ENCODE data around the gene IGFBP4. TPM values are rescaled to one million over a fixed set of nuclear protein-coding genes. Genes with fewer than 3 reads are reported as not detected.
A peak's percentile ranks its signal among the peaks of the same experiment; 100 is the strongest.

IGFBP4 gene
- total RNA-seq, 1 donor from 2014 or later = 505 TPM

GRCh38 chr17:40454613-40454995, 11.4 kb downstream of the IGFBP4 start:
- no peak for DNase-seq (ENCODE audit: low spot score)

DNA sequence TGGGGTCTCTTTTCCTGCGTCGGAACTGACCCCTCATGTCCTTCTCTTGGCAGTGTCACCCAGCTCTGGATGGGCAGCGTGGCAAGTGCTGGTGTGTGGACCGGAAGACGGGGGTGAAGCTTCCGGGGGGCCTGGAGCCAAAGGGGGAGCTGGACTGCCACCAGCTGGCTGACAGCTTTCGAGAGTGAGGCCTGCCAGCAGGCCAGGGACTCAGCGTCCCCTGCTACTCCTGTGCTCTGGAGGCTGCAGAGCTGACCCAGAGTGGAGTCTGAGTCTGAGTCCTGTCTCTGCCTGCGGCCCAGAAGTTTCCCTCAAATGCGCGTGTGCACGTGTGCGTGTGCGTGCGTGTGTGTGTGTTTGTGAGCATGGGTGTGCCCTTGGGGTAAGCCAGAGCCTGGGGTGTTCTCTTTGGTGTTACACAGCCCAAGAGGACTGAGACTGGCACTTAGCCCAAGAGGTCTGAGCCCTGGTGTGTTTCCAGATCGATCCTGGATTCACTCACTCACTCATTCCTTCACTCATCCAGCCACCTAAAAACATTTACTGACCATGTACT, 13.2 kb downstream of the IGFBP4 start:
- no peak for DNase-seq (ENCODE audit: low spot score)

DNA sequence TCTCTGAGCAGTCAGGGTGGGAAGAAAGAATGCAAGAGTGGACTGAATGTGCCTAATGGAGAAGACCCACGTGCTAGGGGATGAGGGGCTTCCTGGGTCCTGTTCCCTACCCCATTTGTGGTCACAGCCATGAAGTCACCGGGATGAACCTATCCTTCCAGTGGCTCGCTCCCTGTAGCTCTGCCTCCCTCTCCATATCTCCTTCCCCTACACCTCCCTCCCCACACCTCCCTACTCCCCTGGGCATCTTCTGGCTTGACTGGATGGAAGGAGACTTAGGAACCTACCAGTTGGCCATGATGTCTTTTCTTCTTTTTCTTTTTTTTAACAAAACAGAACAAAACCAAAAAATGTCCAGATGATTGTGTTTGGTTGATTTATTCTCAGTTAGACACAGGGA, 14.1 kb downstream of the IGFBP4 start:
- DNase-seq (ENCODE audit: low spot score) = no peak

DNA sequence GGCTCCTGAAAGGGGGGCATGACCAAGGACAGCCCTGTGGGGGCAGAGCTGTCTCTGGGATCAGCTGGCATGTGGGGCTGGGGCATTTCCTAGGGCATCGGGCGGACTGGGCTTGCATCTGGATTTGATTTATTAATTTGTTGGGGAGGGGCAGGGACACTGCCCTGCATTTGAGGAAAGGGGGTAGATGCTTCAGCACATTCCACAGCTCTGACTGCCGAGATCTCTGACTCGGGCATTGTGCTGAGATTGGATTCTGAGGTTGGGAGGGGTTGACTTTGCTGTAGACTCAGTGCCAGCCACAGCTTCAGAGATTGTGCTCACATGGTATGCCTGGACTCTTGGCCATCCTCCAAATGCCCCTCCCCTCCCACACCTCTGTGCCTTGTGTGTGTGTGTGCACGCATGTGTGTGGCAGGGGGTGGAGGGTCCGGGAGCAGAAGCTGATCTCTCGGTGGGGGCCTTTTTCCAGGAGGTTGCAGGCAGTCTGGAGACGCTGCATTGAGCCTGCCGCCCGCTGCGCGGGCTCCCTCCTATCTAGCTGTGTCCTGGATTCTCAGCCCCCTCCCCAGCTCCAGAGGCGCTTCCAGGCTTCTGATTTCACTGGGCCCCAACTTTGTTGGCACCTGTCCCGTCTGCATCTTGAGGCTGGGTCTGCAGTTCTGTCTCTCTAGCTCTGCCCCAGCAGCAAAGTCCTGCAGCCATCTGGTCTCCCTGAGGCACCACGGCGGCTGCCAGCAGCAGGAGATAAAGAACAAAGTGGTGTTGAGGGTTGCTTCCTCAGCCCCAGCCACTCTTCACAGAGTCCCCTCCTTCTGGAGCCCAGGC, 14.9 kb downstream of the IGFBP4 start:
- no peak for DNase-seq (ENCODE audit: low spot score)

DNA sequence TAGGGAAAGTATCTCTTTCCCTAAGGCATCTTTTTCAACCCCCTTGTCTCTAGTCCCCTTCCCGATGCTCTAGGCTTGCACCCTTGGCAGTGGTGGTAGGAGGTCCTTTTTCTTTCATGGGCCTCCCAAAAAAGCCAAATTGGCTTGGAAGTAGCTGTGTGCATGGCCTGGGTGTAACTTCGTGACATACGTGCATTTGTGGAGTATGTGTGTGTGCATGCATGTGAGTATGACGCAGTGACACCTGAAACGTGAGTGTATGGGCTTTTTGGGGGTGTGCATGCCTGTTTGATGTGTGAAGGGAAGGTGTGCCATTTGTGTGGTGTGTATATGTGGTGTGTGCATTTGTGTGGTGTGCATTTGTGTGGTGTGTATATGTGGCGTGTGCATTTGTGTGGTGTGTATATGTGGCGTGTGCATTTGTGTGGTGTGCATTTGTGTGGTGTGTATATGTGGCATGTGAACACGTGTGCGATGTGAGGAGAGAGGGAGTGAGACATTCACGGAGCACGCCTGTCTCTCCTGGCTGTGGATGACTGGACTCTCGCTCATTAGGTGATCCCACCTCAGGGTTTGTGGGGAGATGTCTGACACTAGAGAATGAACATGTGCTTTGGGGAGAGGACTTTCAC, 15.7 kb downstream of the IGFBP4 start:
- no peak for DNase-seq (ENCODE audit: low spot score)

DNA sequence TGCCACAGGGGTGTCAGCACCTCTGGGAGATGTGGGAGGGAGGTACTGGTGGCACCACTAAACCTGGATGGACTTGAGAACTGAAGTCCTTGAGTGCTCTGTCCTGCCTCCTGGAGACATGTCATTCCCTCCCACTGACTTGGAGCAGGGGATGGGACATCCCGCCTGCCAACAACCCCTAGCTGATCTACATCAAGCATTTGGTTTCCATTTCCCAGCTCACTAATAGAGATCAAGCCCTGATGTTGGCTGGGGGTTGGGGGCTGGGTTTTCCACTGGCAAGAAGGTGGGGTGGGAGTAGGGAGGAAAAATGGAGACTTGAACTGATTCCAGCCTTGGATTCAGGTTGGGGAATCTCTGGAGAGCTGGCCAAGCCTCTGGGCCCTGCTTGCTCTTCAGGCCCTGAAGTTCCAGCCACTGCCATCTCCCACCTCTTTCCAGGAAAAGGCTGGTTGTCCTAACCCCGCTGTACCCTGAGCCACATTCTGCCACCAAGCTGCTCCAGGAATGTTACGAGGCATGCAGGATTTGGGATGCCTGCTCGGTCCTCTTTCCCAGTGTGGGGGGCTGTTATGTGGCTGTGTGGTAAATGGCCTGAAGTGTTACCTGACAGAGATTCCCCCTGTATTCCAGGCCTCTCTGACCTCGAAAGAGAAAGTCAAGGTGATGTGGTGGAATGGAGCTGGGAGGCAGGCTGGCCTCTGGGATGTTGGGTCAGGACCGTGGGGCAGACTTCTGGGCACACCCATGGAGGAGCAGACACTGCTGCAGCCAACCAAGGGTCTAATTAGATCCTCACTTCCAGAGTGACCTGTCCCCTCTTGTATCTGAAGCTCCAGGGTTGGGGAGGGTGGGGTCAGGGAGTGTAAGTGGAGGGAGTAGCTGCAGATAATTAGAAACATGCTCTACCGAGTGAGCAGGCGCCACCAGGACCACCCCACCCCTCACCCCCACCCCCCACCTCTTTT, 16.7 kb downstream of the IGFBP4 start:
- no peak for DNase-seq (ENCODE audit: low spot score)

GRCh38 chr17:40460604-40460967, 17.3 kb downstream of the IGFBP4 start:
- no peak for DNase-seq (ENCODE audit: low spot score)

DNA sequence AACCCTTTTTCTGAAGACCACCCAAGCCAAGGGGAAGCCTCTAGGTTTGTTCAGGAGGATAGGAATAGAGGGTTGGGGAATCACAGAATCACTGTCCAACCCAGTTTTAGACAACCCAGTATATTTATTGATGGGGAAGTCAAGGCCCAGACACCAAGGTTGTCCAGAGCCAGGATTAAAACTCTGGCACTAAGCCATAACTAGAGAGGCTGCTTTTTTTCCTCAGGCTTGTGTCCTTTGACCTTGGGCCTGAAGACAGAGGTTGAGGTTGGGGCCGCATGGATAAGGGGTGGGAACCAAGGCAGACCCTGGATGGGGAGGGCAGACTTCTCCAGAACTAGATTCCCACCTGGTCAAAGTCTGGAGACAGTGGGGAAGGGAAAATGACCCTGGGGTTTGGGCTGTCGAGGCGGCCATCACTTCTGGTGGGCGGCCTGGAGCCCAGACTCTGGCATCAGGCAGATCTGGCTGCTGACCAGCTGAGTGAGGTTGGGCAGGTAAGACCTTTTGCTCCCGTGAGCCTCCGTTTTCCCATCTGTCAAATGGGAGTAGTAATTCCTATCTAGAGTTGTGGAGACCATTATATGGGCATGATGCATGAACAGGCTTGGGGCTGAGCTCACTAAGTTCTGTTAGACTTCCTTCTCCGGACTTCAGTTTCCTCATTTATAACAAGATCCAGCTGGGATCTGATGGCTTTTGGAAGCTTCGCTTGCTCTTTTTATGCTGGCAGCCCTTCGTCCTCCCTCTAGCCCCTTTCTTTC, 17.9 kb downstream of the IGFBP4 start:
- DNase-seq (ENCODE audit: low spot score) = no peak

- no peak for DNase-seq (ENCODE audit: low spot score)
Observed at GRCh38 chr17:40461732-40462342, 18.6 kb downstream of the IGFBP4 start.

- DNase-seq (ENCODE audit: low spot score) = no peak
Observed at GRCh38 chr17:40462343-40463121, 19.3 kb downstream of the IGFBP4 start.

GRCh38 chr17:40463122-40463550, 19.9 kb downstream of the IGFBP4 start:
- no peak for DNase-seq (ENCODE audit: low spot score)

- DNase-seq (ENCODE audit: low spot score) = no peak
Observed at GRCh38 chr17:40464392-40464855, 21.2 kb downstream of the IGFBP4 start.

DNA sequence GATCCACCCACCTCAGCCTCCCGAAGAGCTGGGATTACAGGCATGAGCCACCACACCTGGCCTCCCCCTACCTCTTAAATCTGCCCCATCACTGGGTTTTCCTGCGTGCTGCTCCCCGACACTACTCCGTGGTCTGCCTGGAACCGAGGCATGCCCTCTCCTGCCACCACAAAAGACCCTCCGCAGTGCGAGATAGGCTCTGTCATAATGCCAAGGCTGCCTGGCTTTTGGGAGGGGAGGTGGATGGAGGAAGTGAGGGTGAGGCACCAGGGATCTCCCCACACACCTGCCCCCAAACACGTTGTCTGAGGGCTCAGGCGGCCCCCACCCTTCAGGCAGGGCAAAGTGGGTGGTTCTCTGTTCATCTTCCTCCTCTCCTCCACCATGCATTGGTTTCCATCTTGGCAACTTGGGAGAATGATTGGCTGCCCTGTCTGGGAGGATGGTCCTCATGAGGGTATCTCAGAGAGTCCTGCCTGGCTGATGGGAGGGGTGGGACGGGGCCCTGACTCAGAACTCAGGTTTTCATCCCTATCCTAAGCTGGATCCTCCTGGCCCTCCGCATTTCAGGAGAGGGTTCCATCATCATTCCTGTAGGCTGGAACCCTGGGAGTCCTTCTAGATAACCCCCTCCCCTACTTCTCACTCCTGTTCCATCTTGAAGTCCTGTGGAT, 23.2 kb downstream of the IGFBP4 start:
- no peak for DNase-seq (ENCODE audit: low spot score)

DNA sequence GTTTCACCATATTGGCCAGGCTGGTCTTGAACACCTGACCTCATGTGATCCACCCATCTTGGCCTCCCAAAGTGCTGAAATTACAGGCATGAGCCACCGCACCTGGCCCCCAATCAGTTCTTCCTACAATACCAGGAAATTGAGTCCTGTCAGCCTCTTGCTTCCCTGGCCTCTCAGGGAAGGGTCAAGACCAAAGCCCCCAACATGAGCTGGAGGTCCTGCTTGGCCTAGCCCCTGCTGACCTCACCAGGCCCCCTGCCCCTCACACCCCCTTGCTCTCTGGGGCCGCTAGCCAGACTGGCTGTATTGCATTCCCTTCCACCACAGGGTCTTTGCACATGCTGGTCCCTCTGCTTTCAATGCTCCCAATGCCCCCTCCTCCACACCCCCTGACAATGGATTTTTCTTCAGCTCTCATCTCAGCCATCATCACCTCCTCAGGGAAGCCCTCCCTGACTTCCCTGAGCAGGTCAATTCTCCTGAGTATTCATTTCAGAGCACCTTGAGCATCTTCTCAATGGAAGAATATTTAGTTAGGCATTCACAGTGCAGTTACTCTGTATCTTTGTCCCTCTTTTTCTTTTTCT, 24.1 kb downstream of the IGFBP4 start:
- no peak for DNase-seq (ENCODE audit: low spot score)

GRCh38 chr17:40468560-40468959, 25.3 kb downstream of the IGFBP4 start:
- no peak for DNase-seq (ENCODE audit: low spot score)

GRCh38 chr17:40469805-40470675, 26.8 kb downstream of the IGFBP4 start:
- DNase-seq (ENCODE audit: low spot score) = no peak

DNA sequence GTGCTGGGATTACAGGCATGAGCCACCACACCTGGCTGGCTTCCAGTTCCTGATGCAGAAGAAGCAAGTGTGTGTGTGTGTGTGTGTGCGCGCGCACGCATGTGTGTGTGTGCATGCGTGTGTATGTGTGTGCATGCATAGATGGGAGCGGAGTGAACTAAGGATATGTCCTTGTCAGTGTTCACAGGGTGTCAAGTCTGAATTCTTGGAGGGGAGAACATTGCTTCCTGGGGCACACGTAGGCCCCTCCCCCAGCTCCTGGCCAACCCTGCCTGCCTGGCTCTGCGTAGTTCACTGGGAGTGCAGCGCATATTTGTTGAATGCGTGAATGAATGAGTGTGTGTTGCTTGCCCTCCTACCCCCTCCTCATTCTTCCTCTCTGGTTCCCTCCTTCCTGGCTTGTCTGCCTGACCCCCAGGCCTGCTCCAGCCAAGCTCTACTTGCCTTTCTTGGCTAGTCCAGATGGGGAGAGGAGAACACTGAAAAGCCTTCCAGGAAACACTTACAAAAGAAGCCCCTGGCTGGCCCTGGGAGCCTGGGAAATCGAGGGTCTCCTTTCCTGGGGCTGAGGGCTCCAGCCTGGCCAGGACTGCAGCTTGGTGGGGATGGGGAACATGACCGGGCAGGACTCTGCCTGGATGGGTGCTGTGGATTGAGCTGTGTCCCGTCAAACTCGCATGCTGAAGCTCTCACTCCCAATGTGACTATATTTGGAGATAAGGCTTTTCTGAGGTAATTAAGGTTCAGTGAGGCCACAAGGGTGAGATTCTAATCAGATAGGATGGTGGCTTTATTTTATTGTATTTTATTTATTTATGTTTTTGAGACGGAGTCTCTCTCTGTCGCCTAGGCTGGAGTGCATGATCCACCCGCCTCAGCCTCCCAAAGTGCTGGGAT, 27.9 kb downstream of the IGFBP4 start:
- peak; percentile 52 for DNase-seq (ENCODE audit: low spot score)

Data from ureter (tissue), 1 donor.